Hindlimb muscle (tissue), 1 donor: ENCODE data around the gene DNAJA4. TPM values are rescaled to one million over a fixed set of nuclear protein-coding genes. Genes with fewer than 3 reads are reported as not detected.

Experiments used
- DNase-seq: peaks from one replicate; pipeline ENCODE4 v3.0.0-alpha.2; 2013
- polyA plus RNA-seq: library from polyadenylated mRNA; unstranded; fragments of 120-200 nt; gene quantifications from one replicate; pipeline ENCODE4 v1.2.1, GENCODE V29; 2013; ENCODE audit not compliant: insufficient read length

The DNAJA4 gene
- polyA plus RNA-seq, 1 donor: 77.5 TPM

DNA sequence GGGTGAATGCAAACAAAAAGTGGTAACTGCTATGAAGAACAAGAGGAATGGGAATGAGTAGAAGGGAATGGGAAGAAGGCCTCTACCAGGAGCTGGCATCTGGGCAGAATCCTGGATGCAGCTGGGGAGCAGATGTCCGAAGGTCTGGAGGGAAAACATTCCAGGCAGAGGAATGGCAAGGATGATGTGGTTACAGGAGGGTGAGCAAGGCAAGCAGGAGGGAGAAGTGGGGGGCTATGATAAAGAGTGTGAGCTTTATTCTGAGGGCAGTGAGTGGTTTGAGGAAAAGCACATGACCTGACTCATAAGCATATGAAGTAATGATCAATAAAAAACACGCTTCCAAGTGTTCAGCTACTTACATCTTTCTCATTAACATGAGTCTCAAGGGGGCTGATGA is 18.0 kb downstream of the DNAJA4 start:
- DNase-seq: no peak

DNA sequence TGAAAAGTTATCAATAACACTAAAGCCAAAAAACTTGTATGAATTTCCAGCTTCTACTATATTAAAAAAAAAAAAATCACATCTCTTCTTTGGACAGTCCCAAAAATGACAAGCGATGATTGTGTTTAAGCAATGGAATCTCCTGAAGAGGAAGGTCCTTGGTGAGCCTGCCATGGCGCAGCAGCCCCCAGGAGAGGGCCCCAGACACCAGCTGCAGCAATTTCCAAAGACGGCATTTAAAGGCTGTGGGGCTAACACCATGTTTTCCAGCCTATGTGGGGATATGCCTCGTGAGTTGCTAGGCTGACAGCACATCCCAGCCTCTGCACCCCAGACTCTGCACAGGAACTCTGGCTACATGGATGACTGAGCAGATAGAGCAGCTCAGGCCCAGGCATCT is 20.4 kb downstream of the DNAJA4 start:
- DNase-seq: no peak

DNA sequence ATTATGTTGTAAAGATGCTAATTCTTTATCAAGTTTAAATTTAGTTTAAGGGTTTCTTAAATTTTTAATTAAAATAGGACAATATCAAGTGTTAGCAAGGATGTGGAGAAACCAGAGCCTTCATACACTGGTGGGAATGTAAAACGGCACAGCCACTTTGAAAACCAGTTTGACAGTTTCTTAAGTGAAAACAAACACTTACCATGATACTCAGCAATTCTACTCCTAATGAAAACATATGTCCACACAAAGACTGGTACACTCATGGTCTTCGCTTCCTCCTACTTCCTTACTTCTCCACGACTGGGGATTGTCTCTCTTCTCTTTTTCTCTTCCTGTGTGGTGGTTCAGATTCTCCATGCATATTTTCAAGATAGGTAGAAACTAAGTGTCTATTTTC is 25.9 kb downstream of the DNAJA4 start:
- no peak for DNase-seq

DNA sequence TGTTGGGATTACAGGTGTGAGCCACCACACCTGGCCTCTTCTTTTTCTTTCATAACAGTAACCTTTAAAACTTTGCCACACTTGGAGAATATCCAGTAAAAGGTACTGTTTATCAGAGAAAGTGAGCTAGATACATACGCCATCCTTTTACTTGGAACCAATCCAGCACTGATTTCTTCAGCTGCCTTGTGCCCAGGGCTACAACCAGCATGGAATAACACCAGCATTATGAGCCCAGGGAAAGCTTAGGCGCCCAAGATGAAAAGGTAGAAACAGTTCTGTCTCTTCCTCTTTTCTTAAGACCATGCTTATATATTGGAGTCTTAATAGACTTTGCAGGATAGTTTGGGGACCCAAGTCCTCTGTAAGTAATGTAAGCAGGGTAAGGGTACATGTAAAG is 26.7 kb downstream of the DNAJA4 start:
- no peak for DNase-seq

DNA sequence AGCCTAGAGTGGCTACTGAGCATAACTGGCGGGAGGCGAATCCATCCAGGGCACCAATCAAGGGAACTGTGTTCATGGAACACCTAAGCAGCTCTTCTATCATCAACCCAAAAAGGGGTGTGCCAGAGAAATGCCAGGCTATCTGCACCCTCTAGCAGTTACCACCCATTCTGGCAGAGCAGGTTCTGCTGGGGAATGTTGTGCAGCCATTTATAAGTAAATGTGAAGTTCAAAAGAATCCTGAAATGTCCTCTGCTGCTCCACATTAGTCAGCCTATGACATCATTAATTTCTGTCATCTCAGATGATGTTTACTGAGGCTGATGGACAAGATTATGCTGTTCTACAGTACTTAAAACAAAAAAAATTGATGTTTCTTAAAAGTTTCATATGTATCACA is 27.3 kb downstream of the DNAJA4 start:
- no peak for DNase-seq

DNA sequence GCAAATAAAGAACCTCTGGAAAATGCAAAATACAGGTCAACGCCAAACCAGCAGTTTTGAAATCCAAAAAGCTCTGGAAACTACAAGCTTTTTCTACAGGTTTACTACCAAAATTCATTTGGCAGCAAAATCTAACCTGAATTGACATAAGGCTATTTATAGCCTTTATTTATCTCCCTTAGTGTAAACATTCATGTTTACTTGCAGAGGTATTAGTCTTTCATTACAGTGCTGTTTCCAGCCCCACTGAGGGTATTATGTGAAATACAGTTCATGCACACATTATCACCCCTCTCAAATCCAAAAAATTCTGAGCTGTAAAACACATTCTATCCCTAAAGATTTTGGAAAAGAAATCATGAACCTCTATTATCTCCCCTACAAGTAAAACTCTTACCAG is 27.9 kb downstream of the DNAJA4 start:
- no peak for DNase-seq

DNA sequence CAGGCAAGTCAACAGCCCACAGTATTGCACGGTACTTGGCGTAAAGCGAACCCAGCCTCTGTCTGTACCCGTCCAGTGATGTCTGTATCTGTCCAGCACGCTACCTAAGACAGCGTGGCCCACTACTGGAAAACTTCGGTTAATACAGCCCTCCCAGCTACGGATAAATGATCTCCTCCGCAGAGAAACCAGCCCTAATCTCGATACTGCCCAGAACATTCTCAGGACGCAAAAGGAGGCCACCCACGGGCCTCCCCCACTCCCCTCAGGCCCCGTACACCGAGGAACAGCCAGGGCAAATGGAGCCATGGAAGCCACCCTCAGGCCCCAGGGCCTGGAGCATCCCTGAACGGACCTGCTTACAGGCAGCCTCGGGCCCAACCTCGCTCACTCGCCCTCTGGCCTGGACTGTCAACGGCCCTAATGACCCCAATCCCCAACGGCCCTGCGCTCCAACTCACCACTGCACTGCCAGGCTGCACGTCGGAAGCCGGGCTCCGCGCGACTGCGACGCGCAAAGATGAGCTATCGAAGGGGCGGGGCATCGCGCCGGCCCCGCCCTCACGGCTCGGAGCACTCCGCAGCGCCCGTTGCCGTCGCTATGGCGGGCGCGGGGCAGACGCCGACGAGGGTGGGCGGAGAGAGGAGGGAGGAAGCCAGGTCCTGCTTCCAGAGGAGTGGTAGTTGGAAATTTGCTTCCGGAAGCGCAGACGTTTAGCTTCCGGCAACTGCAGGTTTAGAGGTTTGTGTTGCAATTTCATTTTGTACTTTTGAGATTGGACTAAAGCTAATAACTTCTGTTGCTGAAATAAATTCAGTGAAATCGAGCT is 35.0 kb downstream of the DNAJA4 start, which contains the start of gene SKIC8:
TSS of gene SKIC8 (minus strand) at position 509 of the 830 bp plus-strand sequence. CDS start 3,923 bp downstream, outside the sequence.
- DNase-seq: peak; percentile 97

DNA sequence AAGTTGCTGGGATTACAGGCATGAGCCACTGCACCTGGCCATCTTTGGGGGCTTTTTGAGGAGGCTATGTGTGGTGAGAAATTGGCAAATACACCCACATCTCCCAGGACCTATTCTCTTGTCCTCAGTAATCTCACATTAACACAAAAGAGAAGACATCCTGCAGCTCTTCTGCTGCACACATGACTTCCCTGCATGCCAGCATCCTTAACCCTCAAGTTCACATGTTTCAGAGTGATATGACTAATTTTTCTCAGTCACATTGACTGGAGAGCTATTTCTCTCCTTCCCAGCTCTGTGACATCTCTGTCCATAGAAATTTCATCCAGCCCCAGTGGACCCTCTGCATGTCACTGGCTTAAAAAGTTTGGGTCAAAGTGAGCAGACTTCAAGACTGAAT is 37.0 kb downstream of the DNAJA4 start:
- no peak for DNase-seq

DNA sequence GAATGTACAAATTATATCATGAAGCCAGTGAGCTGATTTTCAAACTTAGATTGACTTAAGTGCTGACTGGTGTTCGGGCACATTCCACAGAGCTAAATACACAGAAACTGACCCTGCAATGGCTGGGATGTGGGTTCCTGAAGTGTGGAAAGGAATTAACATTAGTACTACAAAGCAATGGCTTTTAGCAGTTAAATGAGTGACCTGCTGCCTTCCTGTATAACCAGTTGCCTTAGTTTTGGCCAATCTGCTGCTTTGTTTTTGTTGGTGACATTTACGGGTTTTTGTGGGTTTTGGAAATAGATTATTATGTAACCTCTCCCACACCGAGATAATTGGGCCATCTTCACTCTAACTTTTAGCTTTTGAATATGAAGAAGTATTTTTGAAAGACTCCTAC is 37.5 kb downstream of the DNAJA4 start:
- no peak for DNase-seq

DNA sequence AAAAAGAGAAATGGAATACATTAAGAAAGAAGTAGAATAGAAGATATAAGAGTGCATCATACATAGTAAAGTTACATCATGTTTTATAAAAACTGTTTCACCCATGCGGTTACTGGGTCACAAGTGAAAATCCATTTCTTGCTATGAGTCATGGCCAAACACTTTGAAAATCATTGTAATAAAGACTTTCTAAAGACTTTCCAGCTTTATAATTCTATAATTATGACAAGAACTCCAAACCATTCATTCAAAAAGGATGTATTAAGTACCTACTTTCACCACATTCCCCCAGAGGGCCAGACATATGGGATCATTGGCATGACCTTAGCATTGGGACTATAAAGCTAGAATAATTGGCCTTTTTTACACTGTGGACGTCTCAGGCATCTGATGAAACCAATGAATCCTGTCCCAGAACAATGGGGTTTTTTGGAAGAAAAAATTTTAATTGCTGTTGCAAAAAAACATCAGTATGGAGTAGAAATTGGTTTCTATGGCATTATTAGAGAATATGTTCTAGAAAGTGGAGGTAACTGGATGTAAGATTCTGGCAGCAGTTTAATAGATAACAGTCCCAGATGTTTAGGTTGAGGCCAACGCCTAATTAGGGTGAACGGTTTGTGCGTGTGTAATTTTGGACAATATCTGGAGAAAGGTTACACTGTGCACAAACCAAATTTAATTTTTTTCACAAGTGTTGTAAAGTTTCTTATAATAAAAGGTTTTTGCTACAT is 38.4 kb downstream of the DNAJA4 start:
- DNase-seq: no peak

DNA sequence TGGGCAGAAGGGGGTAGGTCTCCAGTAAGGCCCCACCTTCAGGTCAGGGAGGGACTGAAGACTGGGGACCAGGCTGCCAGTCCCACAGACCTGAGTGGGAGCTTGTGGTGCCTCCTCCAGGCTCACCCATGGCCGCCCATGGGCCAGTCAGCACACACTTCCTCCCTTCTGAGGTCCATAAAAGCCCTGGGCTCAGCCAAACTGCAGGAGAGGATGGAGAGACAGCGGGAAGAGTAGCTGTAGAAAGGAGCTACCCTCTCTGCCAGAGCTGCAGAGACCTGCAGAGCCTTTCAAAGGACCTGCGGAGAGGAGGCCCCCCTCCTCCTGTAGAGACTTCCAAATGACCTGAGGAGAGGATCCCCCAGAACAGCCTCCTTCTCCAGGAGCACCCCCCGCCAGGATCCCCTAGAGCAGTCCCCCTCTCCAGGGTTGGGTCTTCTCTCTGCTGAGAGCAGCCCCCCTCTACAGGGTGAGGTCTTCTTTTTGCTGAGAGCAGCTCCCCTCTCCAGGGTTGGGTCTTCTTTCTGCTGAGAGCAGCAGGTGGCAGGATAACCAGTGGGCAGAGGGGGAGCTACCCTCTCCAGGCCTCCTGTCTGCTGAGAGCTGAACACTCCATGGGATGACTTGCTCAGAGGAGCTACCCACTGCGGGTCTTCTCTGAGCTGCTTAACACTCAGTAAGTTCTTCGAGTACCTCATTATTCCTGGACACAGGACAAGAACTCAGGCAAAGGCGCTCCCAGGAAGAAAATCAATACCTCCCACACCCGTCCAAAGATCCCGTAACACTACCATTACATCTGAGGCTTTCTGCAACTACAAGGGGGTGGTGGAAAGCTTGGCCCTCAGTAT is 40.1 kb downstream of the DNAJA4 start:
- no peak for DNase-seq

DNA sequence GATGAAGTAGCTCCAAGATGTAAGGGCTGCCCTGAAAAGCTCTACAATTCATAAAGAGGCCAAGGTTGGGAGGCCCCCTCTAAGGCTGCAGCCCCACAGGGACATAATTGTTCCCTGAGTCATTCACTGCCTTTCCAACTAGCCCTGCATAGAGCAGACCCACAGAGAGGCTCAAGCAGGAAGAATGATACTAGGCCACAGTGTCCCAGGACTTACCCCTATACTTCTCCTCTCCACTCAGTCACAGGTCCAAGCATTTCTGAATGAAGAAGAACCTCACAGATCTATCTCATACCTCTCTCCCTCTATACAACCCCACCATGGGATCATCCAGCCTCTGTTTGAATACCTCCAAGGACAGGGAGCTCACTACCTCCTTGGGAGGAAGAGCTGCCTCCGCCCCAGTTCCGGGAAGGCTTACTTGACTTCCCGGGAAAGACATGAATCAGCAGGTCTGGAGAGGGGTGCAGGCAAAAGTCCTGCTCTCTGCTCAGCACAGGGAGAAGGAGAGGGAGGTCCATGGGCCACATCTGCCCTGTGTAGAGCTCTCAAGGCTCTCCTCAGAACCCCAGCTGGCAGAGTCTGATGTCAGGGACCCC is 41.9 kb downstream of the DNAJA4 start:
- DNase-seq: no peak

DNA sequence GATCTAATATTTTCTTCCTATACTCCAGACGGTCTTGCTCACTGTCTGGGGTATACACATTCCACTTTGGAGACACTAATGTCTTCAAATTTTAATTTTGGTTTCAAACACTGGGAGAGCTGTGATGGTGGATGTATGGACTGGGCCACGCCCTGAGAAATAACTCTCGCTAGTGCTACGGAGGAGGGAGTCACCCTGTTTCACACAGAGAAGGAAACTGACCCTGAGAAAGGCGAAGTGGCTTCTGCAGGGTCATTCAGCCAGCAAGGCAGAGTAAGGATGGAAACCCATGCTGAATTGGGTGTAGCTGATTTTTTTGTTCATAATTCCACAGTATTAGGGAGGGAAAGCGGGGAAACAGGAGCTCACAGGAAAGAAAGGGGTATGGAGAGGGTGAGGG is 43.6 kb downstream of the DNAJA4 start:
- DNase-seq: no peak

DNA sequence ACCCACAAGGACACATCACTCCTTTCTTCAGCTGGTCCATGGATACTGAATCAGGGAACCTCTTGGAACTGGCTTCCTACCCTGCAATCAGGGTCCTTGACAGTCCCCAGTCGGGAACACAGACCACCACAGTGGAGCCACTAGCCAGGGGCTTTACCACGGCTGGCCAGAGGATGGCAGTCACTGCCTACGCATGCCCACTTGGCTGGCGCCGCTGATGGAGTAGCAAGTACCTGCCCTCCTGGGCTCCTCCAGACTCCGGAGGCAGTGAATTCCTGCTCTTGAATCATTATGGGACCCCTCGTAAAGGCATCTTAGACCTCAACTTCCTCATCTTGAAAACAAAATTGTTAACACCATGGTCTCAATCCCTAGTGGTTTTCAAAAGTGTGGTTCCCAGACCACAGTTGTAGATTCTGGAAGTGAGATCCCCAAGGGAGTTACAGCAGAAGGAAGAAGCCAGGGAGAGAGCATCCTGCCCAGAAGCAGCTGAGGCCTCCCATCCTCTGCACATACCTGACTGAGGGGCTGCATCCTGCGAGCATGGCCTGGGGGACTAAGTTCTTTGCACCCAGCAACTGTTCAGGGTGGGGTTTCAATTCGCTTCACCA is 44.2 kb downstream of the DNAJA4 start:
- peak; percentile 61 for DNase-seq

DNA sequence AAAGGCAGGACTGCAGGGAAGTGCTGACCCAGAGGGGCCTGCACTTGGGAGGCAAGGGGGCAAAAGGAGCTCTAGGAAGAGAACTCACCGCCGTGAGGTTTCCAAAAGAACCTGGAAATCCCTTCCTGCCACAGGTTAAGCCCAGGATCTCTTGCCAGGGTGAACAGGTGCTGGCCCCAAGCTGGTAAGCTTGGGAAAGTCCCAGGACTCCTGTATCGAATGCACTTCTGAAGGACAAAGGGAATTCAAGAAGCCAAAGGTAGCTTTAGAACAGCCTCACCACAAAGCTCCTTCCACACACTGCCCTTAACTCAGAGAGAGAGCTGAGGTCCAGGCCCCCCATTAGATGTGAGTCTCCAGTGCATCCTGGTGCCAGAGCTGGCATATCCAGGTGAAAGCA is 46.9 kb downstream of the DNAJA4 start:
- no peak for DNase-seq

DNA sequence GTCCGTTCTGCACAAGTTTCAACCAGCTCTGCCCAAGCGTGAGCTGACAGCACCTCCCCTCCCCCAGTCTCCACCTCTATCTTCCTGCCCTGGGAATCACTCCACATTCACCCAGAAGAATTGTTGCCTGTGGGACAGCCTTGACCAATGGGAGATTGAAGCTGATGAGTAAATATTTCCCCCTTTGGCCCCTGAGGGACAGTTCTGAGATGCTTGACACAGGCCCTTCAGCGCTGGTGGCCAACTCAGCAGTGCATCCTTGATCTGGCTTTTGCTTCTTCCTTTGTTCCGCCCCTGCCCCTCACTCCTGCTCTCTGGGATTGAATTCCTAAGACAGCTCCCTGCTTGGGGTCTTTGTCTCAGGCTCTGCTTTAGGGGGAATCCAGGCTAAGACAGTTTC is 48.2 kb downstream of the DNAJA4 start:
- DNase-seq: no peak

DNA sequence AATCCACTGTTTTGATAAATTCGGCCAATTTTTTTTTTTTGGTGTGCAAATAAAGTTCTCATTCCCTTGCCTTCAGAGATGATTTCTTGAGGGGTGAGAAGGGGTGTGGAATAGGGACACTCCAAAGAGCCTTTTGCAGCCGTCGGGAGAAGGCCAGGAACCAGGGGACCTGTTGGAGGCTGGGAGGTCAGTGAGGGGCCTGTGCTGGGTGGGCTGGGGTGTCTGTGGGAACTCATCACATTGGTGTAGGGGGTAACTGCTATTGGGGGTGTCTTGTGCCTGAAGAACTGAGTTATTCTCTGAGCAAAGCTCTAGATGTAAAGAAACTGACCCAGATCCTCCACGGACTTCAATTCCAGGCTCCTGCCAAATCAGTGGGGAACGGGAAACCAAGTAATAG is 48.6 kb downstream of the DNAJA4 start:
- DNase-seq: no peak

DNA sequence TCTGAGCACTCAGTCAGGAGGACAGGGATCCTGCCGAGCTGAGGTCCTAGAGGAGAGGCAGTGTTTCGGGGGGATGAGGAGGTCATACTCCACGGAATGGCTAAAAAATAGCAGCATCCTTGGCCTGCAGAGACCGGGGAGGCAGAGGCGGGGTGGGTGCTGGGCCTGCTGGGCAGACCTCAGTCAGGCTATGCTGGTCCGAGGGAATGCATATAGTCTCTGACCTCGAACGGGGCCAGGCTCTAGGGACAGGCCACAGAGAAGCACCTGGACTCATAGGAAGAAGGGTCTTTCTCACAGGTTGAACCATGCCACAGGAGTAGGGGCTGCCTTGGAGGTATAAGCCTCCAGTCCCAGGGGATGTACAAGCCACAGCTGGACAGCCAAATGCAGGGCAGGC is 49.0 kb downstream of the DNAJA4 start:
- DNase-seq: no peak

DNA sequence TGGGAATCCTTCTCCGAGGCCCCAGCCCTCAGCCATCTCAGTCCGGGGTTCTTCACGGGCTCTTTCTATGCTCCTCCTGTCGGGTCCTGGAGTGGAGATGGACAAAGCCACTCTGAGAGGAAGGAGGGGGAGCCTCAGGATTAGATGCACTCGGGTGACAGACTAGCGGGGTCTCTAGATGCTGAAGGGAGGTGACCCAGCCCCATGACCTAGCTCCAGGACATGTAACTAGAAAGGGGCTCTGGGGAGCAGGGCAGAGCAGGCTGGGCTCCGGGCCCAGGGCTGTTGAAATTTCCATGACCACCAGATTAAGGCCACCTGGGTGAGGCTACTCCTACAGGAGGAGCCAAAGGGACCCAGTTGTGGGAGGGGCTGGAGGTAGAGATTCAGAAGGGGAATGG is 49.8 kb downstream of the DNAJA4 start:
- DNase-seq: no peak

DNA sequence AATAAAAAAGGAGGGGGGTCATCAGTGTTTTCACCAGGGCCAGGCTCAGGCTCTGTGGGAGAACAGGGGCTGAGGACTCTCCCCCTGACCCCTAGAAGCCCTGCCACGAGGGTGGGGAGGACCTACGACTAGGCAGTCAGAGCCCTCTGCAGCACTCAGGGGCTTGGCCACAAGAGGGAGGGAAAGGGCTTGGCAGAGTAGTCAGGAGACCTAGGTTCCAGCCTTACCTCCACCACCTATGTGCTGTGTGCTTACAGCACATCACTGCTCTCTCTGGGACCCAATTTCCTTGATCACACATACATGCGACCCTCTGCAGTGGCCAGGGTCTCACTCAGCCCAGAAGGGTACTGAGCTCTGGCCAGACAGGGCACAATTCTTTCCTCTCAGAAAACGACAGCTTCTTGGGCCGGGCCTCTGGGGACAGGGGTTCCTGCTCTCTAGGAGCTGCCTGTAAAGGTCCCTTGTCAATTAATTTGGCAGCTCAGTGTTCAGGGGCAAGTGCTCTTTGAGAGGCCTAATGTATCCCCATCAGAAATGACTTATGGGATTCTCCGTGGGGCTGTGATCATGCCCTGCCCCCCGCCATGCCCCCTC is 51.4 kb downstream of the DNAJA4 start:
- DNase-seq: no peak

DNA sequence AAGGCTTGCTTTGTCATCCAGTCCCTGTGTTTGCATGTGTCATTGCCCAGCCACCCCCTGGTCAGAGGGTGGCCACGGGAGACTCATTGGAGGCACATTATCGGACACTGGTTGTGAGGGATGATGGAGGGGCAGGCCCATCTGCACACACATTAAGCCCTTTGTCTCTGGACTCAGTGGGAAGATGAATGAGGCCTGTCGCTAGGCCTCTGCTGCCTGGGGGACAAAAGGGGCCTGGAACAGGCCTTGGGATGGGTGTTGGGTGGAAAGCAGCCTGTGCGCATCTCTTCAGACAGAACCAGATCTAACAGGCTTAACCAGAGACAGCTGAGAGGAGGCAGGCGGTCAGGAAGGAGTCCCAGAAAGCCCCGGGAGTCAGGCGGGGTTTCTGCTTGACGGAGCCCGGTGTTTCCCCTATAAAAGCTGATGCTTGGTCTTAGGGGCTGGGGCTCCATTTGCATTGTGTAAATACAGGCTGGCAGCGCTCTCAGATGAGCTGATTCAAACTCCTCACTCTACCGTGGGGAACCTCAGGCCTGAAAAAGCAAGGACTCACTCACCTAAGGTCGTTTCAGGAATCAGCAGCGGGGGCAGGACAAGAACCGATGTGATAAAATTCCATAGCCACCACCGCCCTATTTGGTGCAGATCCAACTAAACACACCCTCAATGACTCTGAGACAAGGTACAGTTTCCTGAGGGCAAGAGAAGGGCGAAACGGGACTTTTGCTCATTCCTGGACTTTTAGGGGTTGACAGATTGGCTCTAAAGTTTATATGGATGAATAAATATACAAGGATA is 52.1 kb downstream of the DNAJA4 start:
- DNase-seq: no peak
